ENCODE data around the gene RARB. TPM values are rescaled to one million over a fixed set of nuclear protein-coding genes. Genes with fewer than 3 reads are reported as not detected.

The RARB gene
- total and polyA plus RNA-seq, 8 donors, result 1.7 to 28.0 (median 9.0) TPM

- TF ChIP-seq POLR2A (IDR thresholded peaks at IDR 0.05) (no peak), CTCF (IDR thresholded peaks at IDR 0.05) (no peak), EP300 (IDR thresholded peaks at IDR 0.05) (no peak), POLR2AphosphoS5 (IDR thresholded peaks at IDR 0.05) (no peak)
- Histone ChIP-seq H3K27me3 (no peaks in the 10 kb centered on the region), H3K4me3 (no peak overlapping the region), H3K4me1 (no peaks in the 10 kb centered on the region), H3K9me3 (peaks cover 0 to 7% (median 0%) of the 10 kb centered on the region in 4 donors), H3K27ac (no peak overlapping the region), H3K36me3 (no peaks in the 10 kb centered on the region)
- intact Hi-C loops (cut with DNase I; ENCODE audit: low total_unique reads), result no loop called here
- 92 to 96% (median 94%) methylated on average over 3 of the region's 3 CpGs for WGBS, 5 donors
- no peak for DNase-seq
Observed at GRCh38 chr3:25390605-25391004, 37.5 kb upstream of the RARB start.

- Histone ChIP-seq H3K27ac (no peak overlapping the region), H3K36me3 (no peaks in the 10 kb centered on the region), H3K4me3 (no peak overlapping the region), H3K4me1 (peaks cover 0 to 30% (median 10%) of the 10 kb centered on the region in 4 donors), H3K9me3 (peaks cover 0 to 7% (median 0%) of the 10 kb centered on the region in 4 donors), H3K27me3 (no peaks in the 10 kb centered on the region)
- TF ChIP-seq POLR2A (IDR thresholded peaks at IDR 0.05) (no peak), CTCF (IDR thresholded peaks at IDR 0.05) (no peak), POLR2AphosphoS5 (IDR thresholded peaks at IDR 0.05) (no peak), EP300 (IDR thresholded peaks at IDR 0.05) (no peak)
- intact Hi-C loops (cut with DNase I; ENCODE audit: low total_unique reads), result no loop called here
- WGBS, 5 donors, result 87 to 94% (median 89%) methylated on average over 2 of the region's 2 CpGs
- no peak for DNase-seq
Observed at GRCh38 chr3:25396251-25396650, 31.8 kb upstream of the RARB start.

DNA sequence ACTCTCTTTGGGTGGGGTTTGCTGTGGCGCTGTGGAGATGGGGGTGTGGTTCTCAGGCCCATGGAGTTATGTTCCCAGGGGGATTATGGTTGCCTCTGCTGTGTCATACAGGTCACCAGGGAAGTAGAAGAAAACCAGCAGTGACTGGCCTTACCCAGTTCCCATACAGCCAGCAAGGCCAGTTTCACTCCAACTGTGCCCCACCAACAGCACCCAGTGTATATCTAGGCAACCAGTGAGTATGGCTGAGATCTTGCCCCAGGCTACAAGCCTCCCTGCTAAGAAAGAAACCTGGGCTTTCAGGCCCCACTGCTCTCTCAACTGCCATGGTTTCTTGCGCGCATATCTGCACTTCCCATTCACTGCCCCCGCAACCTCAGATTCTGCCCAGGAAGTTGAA lies 31.4 kb upstream of the RARB start:
- TF ChIP-seq CTCF (IDR thresholded peaks at IDR 0.05) (no peak), EP300 (IDR thresholded peaks at IDR 0.05) (no peak), POLR2A (IDR thresholded peaks at IDR 0.05) (no peak), POLR2AphosphoS5 (IDR thresholded peaks at IDR 0.05) (no peak)
- Histone ChIP-seq H3K9me3 (peaks cover 0 to 6% (median 0%) of the 10 kb centered on the region in 4 donors), H3K4me3 (no peak overlapping the region), H3K27ac (no peak overlapping the region), H3K36me3 (no peaks in the 10 kb centered on the region), H3K27me3 (no peaks in the 10 kb centered on the region), H3K4me1 (peaks cover 0 to 30% (median 10%) of the 10 kb centered on the region in 4 donors)
- intact Hi-C loops (cut with DNase I; ENCODE audit: low total_unique reads), result no loop called here
- 87 to 96% (median 95%) methylated on average over 4 of the region's 4 CpGs for WGBS, 5 donors
- DNase-seq, result peak in 1 of 2 donors; percentile 36

GRCh38 chr3:25397150-25397549 lies 30.9 kb upstream of the RARB start:
- intact Hi-C loops (cut with DNase I; ENCODE audit: low total_unique reads), result no loop called here
- WGBS, 5 donors, result 33 to 60% (median 50%) methylated on average over 2 of the region's 2 CpGs

More at GRCh38 chr3:25397150-25397549, 30.9 kb upstream of the RARB start:
- peak in 1 of 2 donors; percentile 53 for DNase-seq
- Histone ChIP-seq H3K9me3 (peaks cover 0 to under 1% (median 0%) of the 10 kb centered on the region in 4 donors), H3K27ac (no peak overlapping the region), H3K36me3 (no peaks in the 10 kb centered on the region), H3K4me3 (no peak overlapping the region), H3K27me3 (no peaks in the 10 kb centered on the region), H3K4me1 (peaks cover 0 to 30% (median 10%) of the 10 kb centered on the region in 4 donors)
- TF ChIP-seq POLR2AphosphoS5 (IDR thresholded peaks at IDR 0.05) (no peak), CTCF (IDR thresholded peaks at IDR 0.05) (no peak), EP300 (IDR thresholded peaks at IDR 0.05) (no peak), POLR2A (IDR thresholded peaks at IDR 0.05) (no peak)

Measured in stomach (tissue), 9 donors.